A172 (cell line): ENCODE measurements around the gene DIDO1. TPM values are rescaled to one million over a fixed set of nuclear protein-coding genes. Genes with fewer than 3 reads are reported as not detected.
"Not testable (repeated sequence)": the region's sequence is repeated elsewhere in the genome, so short reads cannot be mapped to it uniquely, and the experiment has no call there.

Experiments
- DNase-seq: peaks from one replicate; pipeline ENCODE4 v3.0.0-alpha.2; 2015; ENCODE audit warnings: low spot score
- total RNA-seq: library from RNA; depleted of rRNA; stranded (reverse); fragments of >200 nt; shearing (Covaris generic); gene quantifications from 2 replicates; pipeline ENCODE4 v1.2.3, GENCODE V29; 2014

DIDO1 gene
- total RNA-seq, 1 experiment from 2014 or later, result 33.8 TPM

- no peak for DNase-seq
These were observed 71.2 kb downstream of the DIDO1 start for GRCh38 chr20:62855120-62855519.

GRCh38 chr20:62854121-62854520 lies 72.2 kb downstream of the DIDO1 start:
- no peak for DNase-seq

- not testable (repeated sequence) for DNase-seq
These were observed 73.0 kb downstream of the DIDO1 start for GRCh38 chr20:62853304-62853703.

GRCh38 chr20:62852841-62853240 lies 73.5 kb downstream of the DIDO1 start:
- DNase-seq, result no peak

GRCh38 chr20:62852196-62852595 lies 74.1 kb downstream of the DIDO1 start:
- no peak for DNase-seq

- DNase-seq, result no peak
These were observed 75.9 kb downstream of the DIDO1 start for GRCh38 chr20:62850333-62850974.

GRCh38 chr20:62849431-62849830 lies 76.9 kb downstream of the DIDO1 start:
- no peak for DNase-seq

GRCh38 chr20:62848917-62849316 lies 77.4 kb downstream of the DIDO1 start:
- not testable (repeated sequence) for DNase-seq

- no peak for DNase-seq
These were observed 80.0 kb downstream of the DIDO1 start for GRCh38 chr20:62846166-62846890.

GRCh38 chr20:62845416-62846160 lies 80.7 kb downstream of the DIDO1 start:
- DNase-seq, result no peak

GRCh38 chr20:62844182-62844581 lies 82.1 kb downstream of the DIDO1 start:
- no peak for DNase-seq

GRCh38 chr20:62843656-62844055 lies 82.6 kb downstream of the DIDO1 start:
- no peak for DNase-seq

GRCh38 chr20:62841705-62842212 lies 84.5 kb downstream of the DIDO1 start:
- no peak for DNase-seq

GRCh38 chr20:62840244-62841197 lies 85.8 kb downstream of the DIDO1 start:
- DNase-seq, result no peak

GRCh38 chr20:62839816-62840215 lies 86.5 kb downstream of the DIDO1 start:
- no peak for DNase-seq

- DNase-seq, result no peak
These were observed 87.0 kb downstream of the DIDO1 start for GRCh38 chr20:62839261-62839660.

- DNase-seq, result no peak
These were observed 88.0 kb downstream of the DIDO1 start for GRCh38 chr20:62838128-62838891.

- DNase-seq, result no peak
These were observed 88.5 kb downstream of the DIDO1 start for GRCh38 chr20:62837790-62838127.

GRCh38 chr20:62836967-62837490 lies 89.3 kb downstream of the DIDO1 start:
- DNase-seq, result no peak
